HCT116 (cell line): ENCODE measurements around the gene ZFYVE19. TPM values are rescaled to one million over a fixed set of nuclear protein-coding genes. Genes with fewer than 3 reads are reported as not detected.
A peak's percentile ranks its signal among the peaks of the same experiment; 100 is the strongest.

Experiments used
- ATAC-seq: fragments of 200-7000 bp; cut with Tn5 transposase; 2 replicates; pipeline ENCODE4 v1.9.1; 2020; ENCODE audit warnings: mild to moderate bottlenecking, moderate library complexity
- BruUV-seq: library from RNA; stranded (reverse); fragments of 400-500 nt; replicated peaks from 2 replicates; lab custom pipeline; 2021; lab: Mats Ljungman, UMichigan
- CTCF ChIA-PET: fragments of 300-600 bp; sonication (Branson Sonifier 250); formaldehyde crosslinking; loops from one replicate; lab custom pipeline; 2021; ENCODE audit warnings: antibody characterized with exemption; lab: Charles Lee
- POLR2A ChIA-PET: fragments of 300-600, 350-600 bp; sonication (Branson Sonifier 250); formaldehyde crosslinking; loops from one replicate; lab custom pipeline; 2021; ENCODE audit warnings: antibody characterized with exemption; lab: Charles Lee
- RAD21 ChIA-PET, 2 experiments: fragments of 300-600 bp; sonication (Branson Sonifier 250); formaldehyde crosslinking; loops; one replicate each; lab custom pipeline; 2023; ENCODE audit warnings: low total read pairs in 2 of 2; ENCODE audit not compliant: uncharacterized antibody in 2 of 2, unreplicated experiment in 2 of 2, low non-redundant PET in 1 of 2; lab: Charles Lee
- DNase-seq: peaks from one replicate; pipeline ENCODE4 v3.0.0-alpha.2; 2010; ENCODE audit warnings: low read depth, low spot score
- H2AFZ ChIP-seq: fragments of 200-600 bp; shearing (Covaris generic), sonication (generic); 2 replicates; pipeline ENCODE4 v1.6.1; 2017; ENCODE audit warnings: low read depth, mixed run types, mixed read lengths, antibody characterized with exemption, low read length; ENCODE audit not compliant: poor library complexity, severe bottlenecking
- H3K27ac ChIP-seq: 2 replicates; pipeline ENCODE4 v1.5.1; 2012; ENCODE audit warnings: low read depth, low read length
- H3K27me3 ChIP-seq: fragments of 200-600 bp; sonication (generic); 2 replicates; pipeline ENCODE4 v1.6.1; 2016; ENCODE audit warnings: mixed run types, low read length, mixed read lengths; ENCODE audit not compliant: insufficient read depth
- H3K36me3 ChIP-seq, 2 experiments: fragments of 200-500 bp in 1 of 2; fragments of 200-600 bp in 1 of 2; sonication (Bioruptor generic) in 1 of 2; sonication (generic) in 1 of 2; 2 replicates each; pipeline versions ENCODE4 v1.5.1 to v1.6.1; 2014 to 2016; ENCODE audit warnings: low read length in 2 of 2, inconsistent platforms in 1 of 2, mixed read lengths in 1 of 2, mixed run types in 1 of 2; ENCODE audit not compliant: insufficient read depth in 2 of 2, control insufficient read depth in 1 of 2
- H3K4me1 ChIP-seq, 2 experiments: fragments of 200-600 bp in 1 of 2; sonication (generic) in 1 of 2; 2 replicates each; pipeline versions ENCODE4 v1.5.1 to v1.6.1; 2012 to 2017; ENCODE audit warnings: low read length in 2 of 2, inconsistent platforms in 1 of 2, mild to moderate bottlenecking in 1 of 2, mixed read lengths in 1 of 2, mixed run types in 1 of 2, moderate library complexity in 1 of 2; ENCODE audit not compliant: insufficient read depth in 2 of 2, control insufficient read depth in 1 of 2
- H3K4me2 ChIP-seq: fragments of 200-600 bp; sonication (generic); 2 replicates; pipeline ENCODE4 v1.6.1; 2017; ENCODE audit warnings: mixed run types, low read length, mixed read lengths
- H3K4me3 ChIP-seq, 2 experiments: fragments of 200-600 bp in 1 of 2; sonication (generic) in 1 of 2; replicated peaks in 1 of 2; 2 replicates each; pipeline ENCODE4 v1.5.1; 2011 to 2016; ENCODE audit warnings: low read length in 2 of 2, control low read depth in 1 of 2, low read depth in 1 of 2, mild to moderate bottlenecking in 1 of 2, mixed read lengths in 1 of 2, mixed run types in 1 of 2
- H3K79me2 ChIP-seq: fragments of 200-600 bp; sonication (generic); 2 replicates; pipeline ENCODE4 v1.6.1; 2017; ENCODE audit warnings: mild to moderate bottlenecking, mixed run types, low read length, moderate library complexity, mixed read lengths; ENCODE audit not compliant: insufficient read depth
- H3K9ac ChIP-seq: fragments of 200-600 bp; sonication (generic); 2 replicates; pipeline ENCODE4 v1.6.1; 2016; ENCODE audit warnings: low read length, mixed read lengths
- H3K9me2 ChIP-seq: fragments of 200-600 bp; sonication (generic), shearing (Covaris generic); 2 replicates; pipeline ENCODE4 v1.6.1; 2017; ENCODE audit warnings: mixed run types, mild to moderate bottlenecking, moderate library complexity; ENCODE audit not compliant: insufficient read depth
- H3K9me3 ChIP-seq, 2 experiments: fragments of 200-500 bp in 1 of 2; fragments of 200-600 bp in 1 of 2; sonication (Bioruptor generic) in 1 of 2; sonication (generic) in 1 of 2; 2 replicates each; pipeline ENCODE4 v1.6.1; 2014 to 2017; ENCODE audit warnings: low read length in 2 of 2, mixed read lengths in 2 of 2, inconsistent platforms in 1 of 2, low read depth in 1 of 2, mild to moderate bottlenecking in 1 of 2, mixed run types in 1 of 2, moderate library complexity in 1 of 2; ENCODE audit not compliant: control insufficient read depth in 1 of 2, insufficient read depth in 1 of 2
- H4K20me1 ChIP-seq: fragments of 200-600 bp; sonication (generic), shearing (Covaris generic); 2 replicates; pipeline ENCODE4 v1.6.1; 2017; ENCODE audit warnings: mixed run types, mild to moderate bottlenecking, moderate library complexity; ENCODE audit not compliant: insufficient read depth
- CEBPB ChIP-seq: IDR thresholded peaks from 2 replicates; pipeline ENCODE4 v1.6.1; 2012; ENCODE audit warnings: low read depth
- EGR1 ChIP-seq: IDR thresholded peaks from 2 replicates; pipeline ENCODE4 v1.6.1; 2012; ENCODE audit warnings: low read depth
- EZH2 ChIP-seq: fragments of 200-600 bp; sonication (generic); IDR thresholded peaks from 2 replicates; pipeline ENCODE4 v1.6.1; 2017; ENCODE audit warnings: antibody characterized with exemption, mixed run types
- EZH2phosphoT487 ChIP-seq: fragments of 200-600 bp; IDR thresholded peaks from 2 replicates; pipeline ENCODE4 v1.6.1; 2018; ENCODE audit warnings: antibody characterized with exemption, borderline replicate concordance
- FOSL1 ChIP-seq: IDR thresholded peaks from 2 replicates; pipeline ENCODE4 v1.6.1; 2012; ENCODE audit warnings: low read depth
- JUND ChIP-seq: IDR thresholded peaks from 2 replicates; pipeline ENCODE4 v1.6.1; 2012
- POLR2A ChIP-seq: IDR thresholded peaks from 2 replicates; pipeline ENCODE4 v1.7.0; 2011; ENCODE audit warnings: borderline replicate concordance; ENCODE audit not compliant: insufficient read depth, insufficient read length; ENCODE audit errors: extremely low read depth
- POLR2AphosphoS5 ChIP-seq: IDR thresholded peaks from 2 replicates; pipeline ENCODE4 v1.6.1; 2011; ENCODE audit warnings: mild to moderate bottlenecking, low read depth, low read length, moderate library complexity
- RAD21 ChIP-seq: IDR thresholded peaks from 2 replicates; pipeline ENCODE4 v1.6.1; 2012; ENCODE audit warnings: low read depth, mild to moderate bottlenecking
- SIN3A ChIP-seq: IDR thresholded peaks from 2 replicates; pipeline ENCODE4 v1.6.1; 2012; ENCODE audit warnings: low read depth
- SP1 ChIP-seq: IDR thresholded peaks from 2 replicates; pipeline ENCODE4 v1.6.1; 2012; ENCODE audit warnings: low read depth
- SRF ChIP-seq: IDR thresholded peaks from 2 replicates; pipeline ENCODE4 v1.6.1; 2012; ENCODE audit warnings: low read depth
- TCF7L2 ChIP-seq: IDR thresholded peaks from 2 replicates; pipeline ENCODE4 v1.7.0; 2011; ENCODE audit warnings: borderline replicate concordance, inconsistent platforms; ENCODE audit not compliant: insufficient read depth, insufficient read length; ENCODE audit errors: extremely low read depth
- YY1 ChIP-seq: IDR thresholded peaks from 2 replicates; pipeline ENCODE4 v1.6.1; 2011; ENCODE audit warnings: low read length, low read depth, moderate library complexity, mild to moderate bottlenecking; ENCODE audit not compliant: insufficient replicate concordance; ENCODE audit errors: extremely low read depth
- ZNF274 ChIP-seq: fragments of 200-500 bp; sonication (Bioruptor generic); IDR thresholded peaks from 2 replicates; pipeline ENCODE4 v1.6.1; 2014; ENCODE audit warnings: mild to moderate bottlenecking, low read depth, low read length, inconsistent platforms
- intact Hi-C: fragments of 100-400 bp; cut with micrococcal nuclease; formaldehyde crosslinking; loops from 2 replicates; pipeline ENCODE4 v1.10.0; 2022
- total RNA-seq: library from RNA; stranded (reverse); gene quantifications from one replicate; pipeline ENCODE4 v1.2.1, GENCODE V29; 2021; ENCODE audit not compliant: unreplicated experiment
- TF ChIP-seq, protein P1 (sequence below): IDR thresholded peaks from 2 replicates; pipeline ENCODE4 v1.6.1; 2012; ENCODE audit warnings: low read depth
- TF ChIP-seq, protein P2 (sequence below): IDR thresholded peaks from 2 replicates; pipeline ENCODE4 v1.6.1; 2012
- TF ChIP-seq, protein P3 (sequence below): IDR thresholded peaks from 2 replicates; pipeline ENCODE4 v1.6.1; 2012
- TF ChIP-seq, protein P4 (sequence below): IDR thresholded peaks from 2 replicates; pipeline ENCODE4 v1.6.1; 2011; ENCODE audit warnings: mild to moderate bottlenecking, low read length, moderate library complexity; ENCODE audit not compliant: insufficient replicate concordance; ENCODE audit errors: extremely low read depth

ZFYVE19 gene
- total RNA-seq, 1 experiment from 2014 or later = 29.1 TPM

DNA sequence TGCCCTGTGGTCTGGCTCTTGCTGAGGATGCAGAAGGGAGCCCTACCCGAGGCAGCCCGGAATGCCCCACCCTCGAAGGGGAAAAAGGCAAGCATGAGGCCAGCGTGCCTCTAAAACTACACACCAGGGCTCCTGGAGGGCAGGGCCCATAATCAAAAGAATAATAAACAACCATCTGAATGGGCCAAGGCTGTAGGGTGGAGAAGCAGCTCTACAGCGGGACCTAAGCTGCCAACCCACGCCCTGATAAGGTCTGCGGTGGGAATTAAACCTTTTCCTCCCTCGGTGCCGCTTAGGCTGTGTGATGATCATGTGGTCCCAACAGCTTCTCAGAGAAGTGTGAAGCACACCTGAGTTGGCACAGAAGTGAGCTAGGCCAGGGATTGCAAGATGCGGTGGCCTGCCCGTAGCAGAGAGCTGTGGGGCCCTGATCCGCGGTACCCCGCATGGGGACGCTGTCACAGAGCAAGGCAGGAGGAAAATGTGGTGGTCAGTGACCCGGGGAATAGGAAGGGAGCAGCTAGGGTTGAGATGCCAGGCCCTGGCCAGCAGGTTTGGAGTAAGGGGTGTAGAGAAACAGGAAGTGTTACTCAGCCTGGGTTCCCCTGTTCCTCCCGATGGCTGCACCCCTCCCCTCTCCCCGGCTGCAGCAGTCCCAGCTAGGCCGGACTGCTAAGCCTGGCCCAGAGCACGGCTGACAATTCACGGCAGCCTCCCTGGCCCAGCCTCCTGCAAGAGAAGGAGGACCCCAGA, 38.2 kb upstream of the ZFYVE19 start:
- ATAC-seq = no peak
- TF ChIP-seq, protein P1, sequence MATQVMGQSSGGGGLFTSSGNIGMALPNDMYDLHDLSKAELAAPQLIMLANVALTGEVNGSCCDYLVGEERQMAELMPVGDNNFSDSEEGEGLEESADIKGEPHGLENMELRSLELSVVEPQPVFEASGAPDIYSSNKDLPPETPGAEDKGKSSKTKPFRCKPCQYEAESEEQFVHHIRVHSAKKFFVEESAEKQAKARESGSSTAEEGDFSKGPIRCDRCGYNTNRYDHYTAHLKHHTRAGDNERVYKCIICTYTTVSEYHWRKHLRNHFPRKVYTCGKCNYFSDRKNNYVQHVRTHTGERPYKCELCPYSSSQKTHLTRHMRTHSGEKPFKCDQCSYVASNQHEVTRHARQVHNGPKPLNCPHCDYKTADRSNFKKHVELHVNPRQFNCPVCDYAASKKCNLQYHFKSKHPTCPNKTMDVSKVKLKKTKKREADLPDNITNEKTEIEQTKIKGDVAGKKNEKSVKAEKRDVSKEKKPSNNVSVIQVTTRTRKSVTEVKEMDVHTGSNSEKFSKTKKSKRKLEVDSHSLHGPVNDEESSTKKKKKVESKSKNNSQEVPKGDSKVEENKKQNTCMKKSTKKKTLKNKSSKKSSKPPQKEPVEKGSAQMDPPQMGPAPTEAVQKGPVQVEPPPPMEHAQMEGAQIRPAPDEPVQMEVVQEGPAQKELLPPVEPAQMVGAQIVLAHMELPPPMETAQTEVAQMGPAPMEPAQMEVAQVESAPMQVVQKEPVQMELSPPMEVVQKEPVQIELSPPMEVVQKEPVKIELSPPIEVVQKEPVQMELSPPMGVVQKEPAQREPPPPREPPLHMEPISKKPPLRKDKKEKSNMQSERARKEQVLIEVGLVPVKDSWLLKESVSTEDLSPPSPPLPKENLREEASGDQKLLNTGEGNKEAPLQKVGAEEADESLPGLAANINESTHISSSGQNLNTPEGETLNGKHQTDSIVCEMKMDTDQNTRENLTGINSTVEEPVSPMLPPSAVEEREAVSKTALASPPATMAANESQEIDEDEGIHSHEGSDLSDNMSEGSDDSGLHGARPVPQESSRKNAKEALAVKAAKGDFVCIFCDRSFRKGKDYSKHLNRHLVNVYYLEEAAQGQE = no peak
- no peak for TF ChIP-seq JUND
- TF ChIP-seq, protein P2, sequence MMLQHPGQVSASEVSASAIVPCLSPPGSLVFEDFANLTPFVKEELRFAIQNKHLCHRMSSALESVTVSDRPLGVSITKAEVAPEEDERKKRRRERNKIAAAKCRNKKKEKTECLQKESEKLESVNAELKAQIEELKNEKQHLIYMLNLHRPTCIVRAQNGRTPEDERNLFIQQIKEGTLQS = no peak
- TF ChIP-seq FOSL1 = no peak
- no peak for TF ChIP-seq EGR1
- TF ChIP-seq POLR2A = no peak
- TF ChIP-seq TCF7L2 = no peak
- TF ChIP-seq SIN3A = no peak
- no peak for TF ChIP-seq EZH2phosphoT487
- no peak for TF ChIP-seq EZH2
- TF ChIP-seq ZNF274 = no peak
- no peak for TF ChIP-seq SRF
- TF ChIP-seq, protein P3, sequence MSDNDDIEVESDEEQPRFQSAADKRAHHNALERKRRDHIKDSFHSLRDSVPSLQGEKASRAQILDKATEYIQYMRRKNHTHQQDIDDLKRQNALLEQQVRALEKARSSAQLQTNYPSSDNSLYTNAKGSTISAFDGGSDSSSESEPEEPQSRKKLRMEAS = no peak
- no peak for TF ChIP-seq YY1
- TF ChIP-seq POLR2AphosphoS5 = no peak
- no peak for TF ChIP-seq RAD21
- TF ChIP-seq CEBPB = no peak
- no peak for TF ChIP-seq SP1
- TF ChIP-seq, protein P4, sequence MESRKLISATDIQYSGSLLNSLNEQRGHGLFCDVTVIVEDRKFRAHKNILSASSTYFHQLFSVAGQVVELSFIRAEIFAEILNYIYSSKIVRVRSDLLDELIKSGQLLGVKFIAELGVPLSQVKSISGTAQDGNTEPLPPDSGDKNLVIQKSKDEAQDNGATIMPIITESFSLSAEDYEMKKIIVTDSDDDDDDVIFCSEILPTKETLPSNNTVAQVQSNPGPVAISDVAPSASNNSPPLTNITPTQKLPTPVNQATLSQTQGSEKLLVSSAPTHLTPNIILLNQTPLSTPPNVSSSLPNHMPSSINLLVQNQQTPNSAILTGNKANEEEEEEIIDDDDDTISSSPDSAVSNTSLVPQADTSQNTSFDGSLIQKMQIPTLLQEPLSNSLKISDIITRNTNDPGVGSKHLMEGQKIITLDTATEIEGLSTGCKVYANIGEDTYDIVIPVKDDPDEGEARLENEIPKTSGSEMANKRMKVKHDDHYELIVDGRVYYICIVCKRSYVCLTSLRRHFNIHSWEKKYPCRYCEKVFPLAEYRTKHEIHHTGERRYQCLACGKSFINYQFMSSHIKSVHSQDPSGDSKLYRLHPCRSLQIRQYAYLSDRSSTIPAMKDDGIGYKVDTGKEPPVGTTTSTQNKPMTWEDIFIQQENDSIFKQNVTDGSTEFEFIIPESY = no peak

More for the DNA sequence above, 38.2 kb upstream of the ZFYVE19 start:
- H3K79me2 ChIP-seq = no peaks in the 10 kb centered on the region
- CTCF ChIA-PET = interaction anchor here (1.2 kb wide), 1 partner anchor 123 kb away, joined by 3 read pairs; no protein-coding TSS in a partner anchor
- H4K20me1 ChIP-seq = no peaks in the 10 kb centered on the region
- H3K4me1 ChIP-seq = peaks cover 20 to 62% of the 10 kb centered on the region in 2 experiments
- no peak overlapping the region for H3K4me3 ChIP-seq
- H3K27ac ChIP-seq = peak overlapping the region; percentile 49; the same call in 1 of the 2 replicates
- intact Hi-C loops = no loop called here
- no peak overlapping the region for H2AFZ ChIP-seq
- DNase-seq = no peak
- no peaks in the 10 kb centered on the region for H3K9me2 ChIP-seq
- BruUV-seq = no TSS peak
- H3K36me3 ChIP-seq = no peaks in the 10 kb centered on the region; a peak in 1 of 4 replicates
- H3K4me2 ChIP-seq = peak overlapping the region; percentile 52
- RAD21 ChIA-PET = no interaction called here
- H3K27me3 ChIP-seq = no peaks in the 10 kb centered on the region
- POLR2A ChIA-PET = no interaction called here
- H3K9ac ChIP-seq = peak overlapping the region; percentile 35; the same call in 1 of the 2 replicates
- H3K9me3 ChIP-seq = no peaks in the 10 kb centered on the region
